Endometrium (tissue), 2 donors: Measurements from ENCODE around the gene PEAK1.

ENCODE experiments used
- FAIRE-seq: peaks from 2 replicates; lab custom pipeline; 2012; peaks lifted over from hg19 to GRCh38; lab: Jason Lieb, UNC
- donor health status: control.
- donor health status: control.

Gene PEAK1

GRCh38 chr15:77059786-77060361 lies 360.0 kb downstream of the PEAK1 start:
- FAIRE-seq: no peak

- FAIRE-seq: no peak
These were observed 361.4 kb downstream of the PEAK1 start for GRCh38 chr15:77058468-77058867.

GRCh38 chr15:77057685-77058084 lies 362.2 kb downstream of the PEAK1 start:
- FAIRE-seq: no peak

GRCh38 chr15:77057072-77057471 lies 362.8 kb downstream of the PEAK1 start:
- FAIRE-seq: no peak

- no peak for FAIRE-seq
These were observed 366.2 kb downstream of the PEAK1 start for GRCh38 chr15:77053709-77054108.

- FAIRE-seq: no peak
These were observed 367.3 kb downstream of the PEAK1 start for GRCh38 chr15:77052556-77052955.
